GM19023 (cell line): Measurements from ENCODE around the gene COL26A1.

Source experiments
- ATAC-seq: cut with Tn5 transposase; IDR thresholded peaks from one replicate; pipeline ENCODE4 v1.9.1; 2021; ENCODE audit warnings: mild to moderate bottlenecking, moderate library complexity; ENCODE audit not compliant: unreplicated experiment

The COL26A1 gene

GRCh38 chr7:101562531-101563197 is 200.0 kb downstream of the COL26A1 start:
- no peak for ATAC-seq

GRCh38 chr7:101563198-101563901 is 200.7 kb downstream of the COL26A1 start:
- ATAC-seq: no peak

GRCh38 chr7:101563943-101564777 is 201.5 kb downstream of the COL26A1 start:
- ATAC-seq: no peak

GRCh38 chr7:101564778-101565211 is 202.1 kb downstream of the COL26A1 start:
- no peak for ATAC-seq

- no peak for ATAC-seq
These were observed 203.0 kb downstream of the COL26A1 start for GRCh38 chr7:101565601-101566209.

GRCh38 chr7:101567230-101567629 is 204.6 kb downstream of the COL26A1 start:
- no peak for ATAC-seq

GRCh38 chr7:101572156-101572555 is 209.5 kb downstream of the COL26A1 start:
- ATAC-seq: no peak

- no peak for ATAC-seq
These were observed 212.5 kb downstream of the COL26A1 start for GRCh38 chr7:101575168-101575567.

GRCh38 chr7:101575721-101576120 is 213.0 kb downstream of the COL26A1 start:
- no peak for ATAC-seq

GRCh38 chr7:101576998-101577397 is 214.3 kb downstream of the COL26A1 start:
- no peak for ATAC-seq

GRCh38 chr7:101578552-101578951 is 215.9 kb downstream of the COL26A1 start:
- ATAC-seq: no peak

- ATAC-seq: no peak
These were observed 217.9 kb downstream of the COL26A1 start for GRCh38 chr7:101580596-101580995.

GRCh38 chr7:101581891-101582290 is 219.2 kb downstream of the COL26A1 start:
- ATAC-seq: no peak

- no peak for ATAC-seq
These were observed 220.3 kb downstream of the COL26A1 start for GRCh38 chr7:101582971-101583370.

GRCh38 chr7:101586078-101586905 is 223.6 kb downstream of the COL26A1 start:
- no peak for ATAC-seq

GRCh38 chr7:101586906-101587677 is 224.4 kb downstream of the COL26A1 start:
- no peak for ATAC-seq

- ATAC-seq: no peak
These were observed 225.7 kb downstream of the COL26A1 start for GRCh38 chr7:101588131-101588935.

- no peak for ATAC-seq
These were observed 226.4 kb downstream of the COL26A1 start for GRCh38 chr7:101589052-101589451.
